Sigmoid colon (tissue), 7 donors: ENCODE measurements around the gene TIMM17B. TPM values are rescaled to one million over a fixed set of nuclear protein-coding genes. Genes with fewer than 3 reads are reported as not detected.

Source experiments
- DNase-seq: peaks from one replicate; pipeline ENCODE4 v3.0.0-alpha.2; 2019
- H3K27ac ChIP-seq, 4 donors: fragments of 200-600 bp; sonication (generic); one replicate each; pipeline ENCODE4 v1.5.1; 2016 to 2019; ENCODE audit warnings: mild to moderate bottlenecking in 1 of 4
- H3K27me3 ChIP-seq, 3 donors: fragments of 200-600 bp; sonication (generic); one replicate each; pipeline ENCODE4 v1.5.1; 2019; ENCODE audit warnings: mild to moderate bottlenecking in 1 of 3
- H3K36me3 ChIP-seq, 4 donors: fragments of 200-600 bp; sonication (generic); one replicate each; pipeline ENCODE4 v1.5.1; 2016 to 2019
- H3K4me1 ChIP-seq, 4 donors: fragments of 200-600 bp; sonication (generic); one replicate each; pipeline ENCODE4 v1.5.1; 2017 to 2019
- H3K4me3 ChIP-seq, 4 donors: fragments of 200-600 bp; sonication (generic); one replicate each; pipeline ENCODE4 v1.5.1; 2017 to 2019; ENCODE audit warnings: mild to moderate bottlenecking in 2 of 4, moderate library complexity in 1 of 4
- H3K9me3 ChIP-seq, 4 donors: fragments of 200-600 bp in 3 of 4; sonication (generic) in 3 of 4; one replicate each; pipeline versions ENCODE4 v1.5.1 to v1.6.1; 2013 to 2019
- EP300 ChIP-seq, 4 donors: sonication (generic); formaldehyde crosslinking; IDR thresholded peaks; one replicate each; pipeline ENCODE4 v1.6.1; 2017; ENCODE audit warnings: antibody characterized with exemption in 4 of 4
- POLR2A ChIP-seq, 2 donors: fragments of 450-650 bp; IDR thresholded peaks; one replicate each; pipeline ENCODE4 v1.6.1; 2016; ENCODE audit warnings: antibody characterized with exemption in 2 of 2, mild to moderate bottlenecking in 2 of 2, moderate library complexity in 2 of 2
- POLR2AphosphoS5 ChIP-seq, 4 donors: sonication (generic); formaldehyde crosslinking; IDR thresholded peaks; one replicate each; pipeline ENCODE4 v1.6.1; 2017; ENCODE audit warnings: antibody characterized with exemption in 4 of 4
- WGBS, 2 donors: extraction: QIAGEN DNeasy Blood & Tissue Kit; methylation state at CpG; one replicate each; pipeline ENCODE4 v1.1.7; 2013; 5-methylcytosine and 5-hydroxymethylcytosine counted together
- intact Hi-C: fragments of 100-400 bp; cut with DNase I; formaldehyde crosslinking; loops from one replicate; pipeline ENCODE4 v1.15.1; 2023
- polyA plus RNA-seq, 3 donors: library from polyadenylated mRNA; stranded (reverse); fragments of 200-250 nt; gene quantifications; one replicate each; pipeline ENCODE4 v1.2.3, GENCODE V29; 2013
- total RNA-seq, 4 donors: library from RNA; depleted of rRNA; stranded (reverse); fragments of >200 nt; gene quantifications; one replicate each; pipeline ENCODE4 v1.1.0, GENCODE V29; 2016
- TF ChIP-seq, protein P1 (sequence below), 4 experiments: fragments of 450-650 bp in 3 of 4; fragments of 200-600 bp in 1 of 4; IDR thresholded peaks; one replicate each; pipeline ENCODE4 v1.5.1; 2016 to 2019; ENCODE audit warnings: antibody characterized with exemption in 4 of 4, mild to moderate bottlenecking in 3 of 4, moderate library complexity in 2 of 4
- donor health status: healthy with polysubstance abuse.
- donor health status: Bipolar disorder and iron deficiency.
- donor health status: healthy.

Gene TIMM17B
- total and polyA plus RNA-seq, 7 donors, result 37.7 to 63.1 (median 46.3) TPM

DNA sequence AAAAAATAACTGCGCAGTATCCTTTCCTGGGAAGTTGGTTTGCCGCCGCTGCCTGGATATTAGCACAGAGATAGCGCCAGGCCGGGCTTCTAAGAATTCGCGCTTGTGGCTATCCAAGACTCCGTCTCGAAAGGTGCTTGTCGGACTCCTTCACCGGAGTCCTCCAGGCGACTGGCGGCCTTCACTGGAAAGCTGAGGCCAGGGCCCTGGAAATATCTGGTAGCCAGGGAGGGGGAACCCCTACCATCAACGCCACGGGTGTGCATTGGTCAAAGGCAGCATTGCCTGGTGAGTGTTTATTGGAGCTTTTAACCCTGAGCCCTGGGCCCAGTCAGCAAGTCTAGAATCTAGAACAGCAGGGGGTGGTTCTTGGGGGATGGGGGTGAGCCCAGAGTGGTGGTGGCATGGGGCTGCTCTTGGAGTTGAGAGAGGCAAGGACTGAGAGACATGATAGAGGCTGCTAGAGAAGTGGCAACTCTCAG, 21.8 kb upstream of the TIMM17B start:
- H3K27ac ChIP-seq, result peak overlapping the region; percentile 82 to 90 (median 86)
- no peak for DNase-seq
- TF ChIP-seq EP300 (IDR thresholded peaks at IDR 0.05) (no peak), POLR2AphosphoS5 (IDR thresholded peaks at IDR 0.05) (no peak), POLR2A (IDR thresholded peaks at IDR 0.05) (no peak)
- TF ChIP-seq, protein P1, sequence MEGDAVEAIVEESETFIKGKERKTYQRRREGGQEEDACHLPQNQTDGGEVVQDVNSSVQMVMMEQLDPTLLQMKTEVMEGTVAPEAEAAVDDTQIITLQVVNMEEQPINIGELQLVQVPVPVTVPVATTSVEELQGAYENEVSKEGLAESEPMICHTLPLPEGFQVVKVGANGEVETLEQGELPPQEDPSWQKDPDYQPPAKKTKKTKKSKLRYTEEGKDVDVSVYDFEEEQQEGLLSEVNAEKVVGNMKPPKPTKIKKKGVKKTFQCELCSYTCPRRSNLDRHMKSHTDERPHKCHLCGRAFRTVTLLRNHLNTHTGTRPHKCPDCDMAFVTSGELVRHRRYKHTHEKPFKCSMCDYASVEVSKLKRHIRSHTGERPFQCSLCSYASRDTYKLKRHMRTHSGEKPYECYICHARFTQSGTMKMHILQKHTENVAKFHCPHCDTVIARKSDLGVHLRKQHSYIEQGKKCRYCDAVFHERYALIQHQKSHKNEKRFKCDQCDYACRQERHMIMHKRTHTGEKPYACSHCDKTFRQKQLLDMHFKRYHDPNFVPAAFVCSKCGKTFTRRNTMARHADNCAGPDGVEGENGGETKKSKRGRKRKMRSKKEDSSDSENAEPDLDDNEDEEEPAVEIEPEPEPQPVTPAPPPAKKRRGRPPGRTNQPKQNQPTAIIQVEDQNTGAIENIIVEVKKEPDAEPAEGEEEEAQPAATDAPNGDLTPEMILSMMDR (IDR thresholded peaks at IDR 0.05), result no peak
- H3K9me3 ChIP-seq, result no peaks in the 10 kb centered on the region
- peak overlapping the region; percentile 58 to 61 (median 60) for H3K4me3 ChIP-seq
- no peaks in the 10 kb centered on the region for H3K27me3 ChIP-seq
- peaks cover 0 to 23% (median 8%) of the 10 kb centered on the region in 4 donors for H3K36me3 ChIP-seq
- 0 to 1% methylated on average over 15 of the region's 15 CpGs for WGBS, 2 donors
- peaks cover 0 to 20% (median 8%) of the 10 kb centered on the region in 4 donors for H3K4me1 ChIP-seq
- intact Hi-C loops, result loop anchor here (5.0 kb wide), 2 partner anchors 123 to 322 kb away; partner anchors contain the start of genes TFE3 and WDR13

DNA sequence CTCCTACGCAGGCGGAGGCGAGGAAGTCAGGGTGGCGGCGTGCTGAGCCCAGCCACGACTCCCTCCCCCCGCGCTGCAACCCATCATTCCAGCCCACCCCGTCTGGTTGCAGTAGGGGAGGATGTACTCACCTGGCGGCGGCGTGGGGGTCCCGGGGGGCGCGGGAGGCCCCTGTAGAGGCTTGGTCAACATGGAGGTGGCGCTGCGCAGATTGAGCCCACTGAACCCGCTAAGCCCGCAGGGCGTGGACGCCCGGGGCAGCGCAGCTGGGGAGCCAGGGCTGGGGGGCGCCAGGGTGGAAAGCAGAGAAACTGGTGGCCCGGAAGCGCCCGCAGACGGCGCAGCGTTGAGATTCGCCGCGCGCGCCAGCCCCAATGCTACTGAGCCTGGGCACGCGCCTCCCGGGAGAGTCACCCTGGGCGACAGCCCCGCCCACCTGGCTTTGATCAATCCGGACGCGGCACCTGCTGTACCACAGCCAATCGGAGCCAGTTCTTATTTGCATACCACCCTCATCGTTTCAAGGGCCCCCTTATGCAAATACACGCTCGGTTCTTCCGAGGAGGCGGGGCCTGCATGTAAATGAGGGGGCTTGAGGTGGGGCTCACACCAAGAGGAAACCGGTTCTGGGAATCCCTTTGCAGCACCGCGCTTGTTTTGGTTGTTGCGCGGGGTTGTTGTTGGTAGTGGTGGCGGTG, 21.2 kb upstream of the TIMM17B start, which contains the start of gene PIM2:
TSS of gene PIM2 (minus strand) at position 382 of the 698 bp plus-strand sequence. CDS start at position 192, 190 bp downstream.
- intact Hi-C loops, result loop anchor here (5.0 kb wide), 2 partner anchors 124 to 321 kb away; partner anchors contain the start of genes TFE3 and WDR13

DNA sequence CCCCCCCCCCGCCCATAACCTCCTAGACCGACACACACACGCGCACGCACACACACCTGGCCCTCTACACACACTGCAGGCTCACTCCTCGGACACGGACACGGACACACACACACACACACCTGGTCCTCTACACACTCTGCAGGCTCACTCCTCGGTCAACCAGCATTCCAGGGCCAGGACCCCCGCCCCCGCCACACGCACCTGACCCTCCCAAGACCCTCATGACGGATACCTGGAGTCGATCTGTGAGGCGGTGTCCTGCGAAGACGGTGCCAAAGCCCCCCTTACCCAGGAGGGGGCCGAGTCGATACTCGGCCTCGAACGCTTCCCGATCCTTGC, 20.7 kb upstream of the TIMM17B start:
- peak overlapping the region; percentile 82 to 90 (median 86) for H3K27ac ChIP-seq
- H3K27me3 ChIP-seq, result no peaks in the 10 kb centered on the region
- H3K4me3 ChIP-seq, result peak overlapping the region; percentile 58 to 61 (median 60)
- no peaks in the 10 kb centered on the region for H3K9me3 ChIP-seq
- intact Hi-C loops, result loop anchor here (5.0 kb wide), 2 partner anchors 124 to 321 kb away; partner anchors contain the start of genes TFE3 and WDR13
- peaks cover 0 to 20% (median 8%) of the 10 kb centered on the region in 4 donors for H3K4me1 ChIP-seq
- WGBS, 2 donors, result 3 to 4% methylated on average over 23 of the region's 23 CpGs
- DNase-seq, result no peak
- TF ChIP-seq EP300 (IDR thresholded peaks at IDR 0.05), result no peak
- TF ChIP-seq, protein P1 (IDR thresholded peaks at IDR 0.05), result no peak
- no peak for TF ChIP-seq POLR2AphosphoS5 (IDR thresholded peaks at IDR 0.05)
- no peak for TF ChIP-seq POLR2A (IDR thresholded peaks at IDR 0.05)
- peaks cover 0 to 12% (median 3%) of the 10 kb centered on the region in 4 donors for H3K36me3 ChIP-seq

More for the DNA sequence above, 21.2 kb upstream of the TIMM17B start, which contains the start of gene PIM2:
- H3K36me3 ChIP-seq, result peaks cover 0 to 17% (median 5%) of the 10 kb centered on the region in 4 donors
- WGBS, 2 donors, result 0% methylated on average over 55 of the region's 55 CpGs
- peak within 1 kb of the TSS; percentile 58 to 61 (median 60) for H3K4me3 ChIP-seq
- peaks cover 0 to 20% (median 8%) of the 10 kb centered on the region in 4 donors for H3K4me1 ChIP-seq
- peak within 1 kb of the TSS; percentile 82 to 90 (median 86) for H3K27ac ChIP-seq
- TF ChIP-seq, protein P1 (IDR thresholded peaks at IDR 0.05), result no peak
- TF ChIP-seq EP300 (IDR thresholded peaks at IDR 0.05), result no peak
- TF ChIP-seq POLR2AphosphoS5 (IDR thresholded peaks at IDR 0.05), result peak; percentile 86 to 96 (median 90)
- TF ChIP-seq POLR2A (IDR thresholded peaks at IDR 0.05), result peak; percentile 73 to 81
- DNase-seq, result peak; percentile 95
- H3K27me3 ChIP-seq, result no peaks in the 10 kb centered on the region
- no peaks in the 10 kb centered on the region for H3K9me3 ChIP-seq

DNA sequence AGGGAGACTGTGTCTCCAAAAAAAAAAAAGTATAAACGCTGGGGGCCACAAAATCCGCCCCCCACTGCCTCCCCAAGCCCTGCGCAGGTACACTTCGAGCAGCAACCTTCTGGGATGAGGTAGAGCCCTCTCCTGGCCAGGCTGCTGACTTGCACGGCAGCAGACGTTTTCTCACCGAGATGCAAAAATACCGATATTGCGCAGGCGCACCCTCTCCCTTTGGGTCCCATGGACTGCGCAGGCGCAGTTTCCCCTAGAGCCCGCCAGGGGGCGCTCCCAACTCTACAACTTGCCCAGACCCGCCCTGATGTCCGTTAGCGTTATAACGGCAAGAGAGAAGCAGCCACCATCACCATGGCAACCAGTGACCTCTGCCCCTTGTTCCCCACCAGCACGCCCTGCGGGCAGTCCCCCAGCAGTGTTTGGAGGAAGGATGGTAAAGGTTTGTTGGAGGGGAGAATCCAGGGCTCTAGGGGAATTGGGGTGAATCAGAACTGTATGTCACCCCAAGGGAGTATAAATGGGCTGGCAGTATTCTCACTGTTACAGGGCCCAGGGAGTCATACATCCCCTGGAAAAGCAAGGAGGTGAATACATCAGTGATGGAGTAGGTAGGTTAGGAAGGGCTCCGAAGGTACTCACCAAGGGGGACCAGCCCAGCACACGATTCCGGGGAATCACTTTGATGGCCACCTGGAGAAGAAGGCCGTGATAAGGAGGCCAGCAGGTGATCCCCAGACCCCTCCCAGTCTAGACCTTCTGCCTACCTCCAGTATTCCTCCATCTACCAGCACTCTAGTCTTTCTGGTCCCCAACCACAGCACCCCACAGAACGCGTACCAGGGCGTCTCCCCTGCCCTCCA, 19.8 kb upstream of the TIMM17B start:
- peak overlapping the region; percentile 82 to 90 (median 86) for H3K27ac ChIP-seq
- H3K4me1 ChIP-seq, result peaks cover 0 to 20% (median 8%) of the 10 kb centered on the region in 4 donors
- H3K9me3 ChIP-seq, result no peaks in the 10 kb centered on the region
- intact Hi-C loops, result loop anchor here (5.0 kb wide), 2 partner anchors 125 to 320 kb away; partner anchors contain the start of genes TFE3 and WDR13
- 5 to 11% methylated on average over 27 of the region's 27 CpGs for WGBS, 2 donors
- TF ChIP-seq POLR2A (IDR thresholded peaks at IDR 0.05) (no peak), POLR2AphosphoS5 (IDR thresholded peaks at IDR 0.05) (peak in 2 of 4 donors; percentile 9 to 46)
- TF ChIP-seq, protein P1 (IDR thresholded peaks at IDR 0.05), result peak; percentile 82 to 88 (median 84)
- peak overlapping the region in 2 of 4 donors; percentile 8 to 20 for H3K4me3 ChIP-seq
- no peaks in the 10 kb centered on the region for H3K27me3 ChIP-seq
- H3K36me3 ChIP-seq, result peaks cover 0 to 4% (median 0%) of the 10 kb centered on the region in 4 donors
- peak; percentile 95 for DNase-seq
